Caco-2 (cell line): ENCODE results near the gene FXYD1. TPM values are rescaled to one million over a fixed set of nuclear protein-coding genes. Genes with fewer than 3 reads are reported as not detected.
A peak's percentile ranks its signal among the peaks of the same experiment; 100 is the strongest.

ENCODE experiments used
- BruUV-seq: library from RNA; stranded (reverse); fragments of 400-500 nt; replicated peaks from 2 replicates; lab custom pipeline; 2021; lab: Mats Ljungman, UMichigan
- CTCF ChIA-PET: fragments of 300-600 bp; sonication (Branson Sonifier 250); formaldehyde crosslinking; loops from one replicate; lab custom pipeline; 2022; ENCODE audit warnings: antibody characterized with exemption; lab: Charles Lee
- POLR2A ChIA-PET: fragments of 300-600 bp; sonication (Branson Sonifier 250); formaldehyde crosslinking; loops from one replicate; lab custom pipeline; 2022; ENCODE audit warnings: antibody characterized with exemption; lab: Charles Lee
- DNase-seq, 2 experiments: peaks; one replicate each; pipeline versions ENCODE4 v3.0.0 to v3.0.0-alpha.2; 2020 to 2022
- H3K27me3 ChIP-seq: replicated peaks from 2 replicates; pipeline ENCODE4 v1.6.0; 2011; ENCODE audit warnings: low read length; ENCODE audit not compliant: control insufficient read depth, insufficient read depth
- H3K36me3 ChIP-seq: 2 replicates; pipeline ENCODE4 v1.5.1; 2011; ENCODE audit warnings: low read length; ENCODE audit not compliant: control insufficient read depth, insufficient read depth
- H3K4me1 ChIP-seq: fragments of 250-450 bp; sonication (Bioruptor Pico); 2 replicates; pipeline ENCODE4 v1.5.1; 2020; ENCODE audit warnings: mild to moderate bottlenecking
- H3K4me3 ChIP-seq: 2 replicates; pipeline ENCODE4 v1.5.1; 2011; ENCODE audit warnings: low read depth, mild to moderate bottlenecking, control low read depth, low read length
- H3K9me3 ChIP-seq: fragments of 250-450 bp; sonication (Bioruptor Pico); 2 replicates; pipeline ENCODE4 v1.5.1; 2020; ENCODE audit warnings: mild to moderate bottlenecking, moderate library complexity
- H3K27ac Mint-ChIP-seq: one replicate; pipeline ENCODE4 v1.8.0; 2022; ENCODE audit warnings: mixed read lengths; ENCODE audit not compliant: unreplicated experiment
- H3K27me3 Mint-ChIP-seq: one replicate; pipeline ENCODE4 v1.8.0; 2022; ENCODE audit warnings: mixed read lengths; ENCODE audit not compliant: insufficient read depth, unreplicated experiment
- H3K36me3 Mint-ChIP-seq: one replicate; pipeline ENCODE4 v1.8.0; 2022; ENCODE audit warnings: mild to moderate bottlenecking, mixed read lengths; ENCODE audit not compliant: insufficient read depth, unreplicated experiment
- H3K4me1 Mint-ChIP-seq: one replicate; pipeline ENCODE4 v1.8.0; 2022; ENCODE audit warnings: low read depth, mixed read lengths; ENCODE audit not compliant: unreplicated experiment
- H3K4me3 Mint-ChIP-seq: one replicate; pipeline ENCODE4 v1.8.0; 2022; ENCODE audit warnings: mild to moderate bottlenecking, moderate library complexity, mixed read lengths; ENCODE audit not compliant: unreplicated experiment
- H3K9me3 Mint-ChIP-seq: one replicate; pipeline ENCODE4 v1.8.0; 2022; ENCODE audit warnings: mixed read lengths; ENCODE audit not compliant: unreplicated experiment
- intact Hi-C: fragments of 100-400 bp; cut with micrococcal nuclease; formaldehyde crosslinking; loops from one replicate; pipeline ENCODE4 v1.10.0; 2022; ENCODE audit not compliant: unreplicated experiment
- total RNA-seq: library from RNA; stranded (reverse); gene quantifications from 2 replicates; pipeline ENCODE4 v1.2.3, GENCODE V29; 2022
- TF ChIP-seq, protein P1 (sequence below), 2 experiments: fragments of 200-600 bp in 1 of 2; IDR thresholded peaks; 1 replicate in 1 of 2; 2 replicates in 1 of 2; pipeline versions ENCODE4 v1.5.1 to v1.8.0; 2011 to 2022; ENCODE audit warnings: antibody characterized with exemption in 1 of 2, control low read depth in 1 of 2, inconsistent platforms in 1 of 2, low read depth in 1 of 2, low read length in 1 of 2, mild to moderate bottlenecking in 1 of 2, moderate library complexity in 1 of 2; ENCODE audit not compliant: insufficient read depth in 1 of 2, severe bottlenecking in 1 of 2, unreplicated experiment in 1 of 2

Gene FXYD1
- total RNA-seq, 1 experiment from 2014 or later, result not detected

DNA sequence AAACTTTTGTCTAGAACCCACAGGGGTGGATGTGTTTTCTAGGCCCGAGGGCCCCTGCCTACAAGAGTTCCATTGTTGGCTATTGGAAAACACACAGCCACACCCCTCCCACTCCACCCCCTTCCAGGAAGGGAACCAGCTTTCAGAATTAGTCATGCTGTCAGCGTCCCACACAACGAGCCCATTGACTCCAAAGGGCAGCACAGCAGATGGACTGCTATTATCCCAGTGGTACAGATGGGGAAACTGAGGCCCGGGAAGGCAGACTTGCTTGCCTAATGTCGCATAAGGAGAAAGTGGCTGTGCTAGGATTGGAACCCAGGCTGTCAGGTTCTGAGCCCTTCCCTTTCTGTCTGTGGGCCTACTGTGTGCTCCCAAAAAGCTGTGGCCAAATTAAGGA lies 31.1 kb upstream of the FXYD1 start:
- H3K36me3 ChIP-seq, result no peaks in the 10 kb centered on the region
- BruUV-seq, result no TSS peak
- no peaks in the 10 kb centered on the region for H3K36me3 Mint-ChIP-seq
- no peak overlapping the region for H3K4me3 ChIP-seq
- CTCF ChIA-PET, result no interaction called here
- POLR2A ChIA-PET, result no interaction called here
- H3K9me3 ChIP-seq, result peaks cover 7% of the 10 kb centered on the region; the same call in 1 of the 2 replicates
- H3K27me3 ChIP-seq, result no peaks in the 10 kb centered on the region
- no peaks in the 10 kb centered on the region for H3K27me3 Mint-ChIP-seq
- H3K4me3 Mint-ChIP-seq, result no peak overlapping the region
- DNase-seq, result peak in 1 of 2 experiments; percentile 59
- intact Hi-C loops, result no loop called here
- peaks cover 7% of the 10 kb centered on the region for H3K9me3 Mint-ChIP-seq
- H3K4me1 Mint-ChIP-seq, result peaks cover 6% of the 10 kb centered on the region
- no peak overlapping the region for H3K27ac Mint-ChIP-seq
- TF ChIP-seq, protein P1, sequence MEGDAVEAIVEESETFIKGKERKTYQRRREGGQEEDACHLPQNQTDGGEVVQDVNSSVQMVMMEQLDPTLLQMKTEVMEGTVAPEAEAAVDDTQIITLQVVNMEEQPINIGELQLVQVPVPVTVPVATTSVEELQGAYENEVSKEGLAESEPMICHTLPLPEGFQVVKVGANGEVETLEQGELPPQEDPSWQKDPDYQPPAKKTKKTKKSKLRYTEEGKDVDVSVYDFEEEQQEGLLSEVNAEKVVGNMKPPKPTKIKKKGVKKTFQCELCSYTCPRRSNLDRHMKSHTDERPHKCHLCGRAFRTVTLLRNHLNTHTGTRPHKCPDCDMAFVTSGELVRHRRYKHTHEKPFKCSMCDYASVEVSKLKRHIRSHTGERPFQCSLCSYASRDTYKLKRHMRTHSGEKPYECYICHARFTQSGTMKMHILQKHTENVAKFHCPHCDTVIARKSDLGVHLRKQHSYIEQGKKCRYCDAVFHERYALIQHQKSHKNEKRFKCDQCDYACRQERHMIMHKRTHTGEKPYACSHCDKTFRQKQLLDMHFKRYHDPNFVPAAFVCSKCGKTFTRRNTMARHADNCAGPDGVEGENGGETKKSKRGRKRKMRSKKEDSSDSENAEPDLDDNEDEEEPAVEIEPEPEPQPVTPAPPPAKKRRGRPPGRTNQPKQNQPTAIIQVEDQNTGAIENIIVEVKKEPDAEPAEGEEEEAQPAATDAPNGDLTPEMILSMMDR (IDR thresholded peaks at IDR 0.05; ENCODE audit: insufficient read depth in 1 of 2, low read depth in 1 of 2, low read length in 1 of 2, severe bottlenecking in 1 of 2, unreplicated experiment in 1 of 2), result no peak
- peaks cover 5% of the 10 kb centered on the region; the same call in 1 of the 2 replicates for H3K4me1 ChIP-seq

DNA sequence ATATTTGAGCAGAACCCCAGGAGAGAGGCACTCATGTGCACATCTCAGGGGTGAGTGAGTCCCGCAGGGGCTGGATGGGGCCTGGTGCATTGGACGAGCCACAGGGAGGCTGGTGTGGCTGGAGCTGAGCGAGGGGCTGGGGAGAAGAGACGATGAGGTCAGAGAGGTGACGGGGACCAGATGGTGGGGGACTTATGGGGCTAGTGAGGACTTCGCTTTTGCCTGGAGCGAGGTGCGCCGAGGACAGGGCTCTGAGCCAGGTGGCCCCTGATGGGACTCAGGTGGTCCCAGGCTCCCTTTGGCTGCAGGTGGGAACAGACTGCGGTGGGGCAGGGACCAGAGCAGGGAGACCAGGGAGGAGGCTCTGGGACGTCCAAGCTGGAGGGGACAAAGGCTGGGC lies 29.9 kb upstream of the FXYD1 start:
- H3K36me3 ChIP-seq, result peaks cover 1% of the 10 kb centered on the region; the same call in 1 of the 2 replicates
- TF ChIP-seq, protein P1 (IDR thresholded peaks at IDR 0.05; ENCODE audit: insufficient read depth in 1 of 2, low read depth in 1 of 2, low read length in 1 of 2, severe bottlenecking in 1 of 2, unreplicated experiment in 1 of 2), result no peak
- H3K4me1 Mint-ChIP-seq, result no peaks in the 10 kb centered on the region
- H3K27me3 Mint-ChIP-seq, result no peaks in the 10 kb centered on the region
- H3K4me3 Mint-ChIP-seq, result no peak overlapping the region
- H3K36me3 Mint-ChIP-seq, result no peaks in the 10 kb centered on the region
- ChIA-PET POLR2A (no interaction called here), CTCF (interaction anchor here (0.6 kb wide), 2 partner anchors 41 to 870 kb away, joined by 3 read pairs; no protein-coding TSS in a partner anchor)
- BruUV-seq, result no TSS peak
- intact Hi-C loops, result no loop called here
- DNase-seq, result no peak
- H3K9me3 Mint-ChIP-seq, result no peaks in the 10 kb centered on the region
- H3K9me3 ChIP-seq, result peaks cover 7% of the 10 kb centered on the region; the same call in 1 of the 2 replicates
- no peak overlapping the region for H3K27ac Mint-ChIP-seq
- H3K27me3 ChIP-seq, result no peaks in the 10 kb centered on the region
- H3K4me3 ChIP-seq, result no peak overlapping the region
- H3K4me1 ChIP-seq, result no peaks in the 10 kb centered on the region

DNA sequence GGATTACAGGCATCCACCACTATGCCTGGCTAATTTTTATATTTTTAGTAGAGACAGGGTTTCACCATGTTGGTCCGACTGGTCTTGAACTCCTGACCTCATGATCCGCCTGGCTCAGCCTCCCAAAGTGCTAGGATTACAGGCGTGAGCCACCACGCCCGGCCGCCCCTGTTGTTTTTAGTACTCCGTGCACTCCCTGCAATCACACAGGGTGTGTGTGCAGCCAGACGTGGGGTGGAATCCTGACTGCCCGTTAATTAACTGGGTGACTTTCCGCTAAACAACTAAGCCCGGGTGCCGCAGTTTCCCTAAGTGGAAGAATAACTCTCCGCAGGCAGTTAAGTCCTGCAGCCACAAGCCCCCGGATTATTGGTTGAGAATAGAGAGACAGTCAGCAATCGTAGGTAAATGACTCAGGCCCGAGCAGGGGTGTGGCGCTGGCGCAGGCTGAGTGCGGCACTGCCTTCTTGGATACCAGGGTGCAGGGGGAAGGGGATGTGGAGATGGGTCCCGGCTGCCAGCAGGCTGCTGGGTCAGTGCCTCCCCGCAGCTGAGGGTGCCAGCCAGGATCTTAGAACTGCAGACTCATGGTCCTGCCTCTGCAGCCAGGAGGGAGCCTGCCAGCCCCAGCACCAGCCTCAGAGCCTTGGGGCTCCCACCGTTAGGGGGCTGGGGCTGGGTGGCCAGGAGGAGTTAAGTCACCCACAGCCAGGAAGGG lies 29.1 kb upstream of the FXYD1 start:
- Histone ChIP-seq H3K27me3 (no peaks in the 10 kb centered on the region), H3K36me3 (peaks cover 1% of the 10 kb centered on the region; the same call in 1 of the 2 replicates), H3K4me3 (no peak overlapping the region), H3K4me1 (peaks cover 4% of the 10 kb centered on the region; the same call in 1 of the 2 replicates), H3K9me3 (peaks cover 7% of the 10 kb centered on the region; the same call in 1 of the 2 replicates)
- intact Hi-C loops, result no loop called here
- BruUV-seq, result no TSS peak
- Mint-ChIP-seq H3K9me3 (no peaks in the 10 kb centered on the region), H3K27ac (no peak overlapping the region), H3K4me3 (no peak overlapping the region), H3K27me3 (no peaks in the 10 kb centered on the region), H3K36me3 (no peaks in the 10 kb centered on the region), H3K4me1 (no peaks in the 10 kb centered on the region)
- ChIA-PET POLR2A (no interaction called here), CTCF (no interaction called here)
- DNase-seq, result no peak
- TF ChIP-seq, protein P1 (IDR thresholded peaks at IDR 0.05; ENCODE audit: insufficient read depth in 1 of 2, low read depth in 1 of 2, low read length in 1 of 2, severe bottlenecking in 1 of 2, unreplicated experiment in 1 of 2), result no peak
